Brain microvascular endothelial cell (primary cell): ENCODE results near the gene URGCP.

Experiments used
- DNase-seq: peaks from one replicate; pipeline ENCODE4 v3.0.0-alpha.2; 2020
- H3K27ac ChIP-seq: fragments of 250-450 bp; sonication (Bioruptor Pico); 2 replicates; pipeline ENCODE4 v1.5.1; 2020; ENCODE audit warnings: mild to moderate bottlenecking, moderate library complexity
- H3K27me3 ChIP-seq: fragments of 250-450 bp; sonication (Bioruptor Pico); replicated peaks from 2 replicates; pipeline ENCODE4 v1.5.1; 2020; ENCODE audit warnings: mild to moderate bottlenecking
- H3K36me3 ChIP-seq: fragments of 250-450 bp; sonication (Bioruptor Pico); replicated peaks from 2 replicates; pipeline ENCODE4 v1.5.1; 2020; ENCODE audit warnings: mild to moderate bottlenecking
- H3K4me3 ChIP-seq: 2 replicates; pipeline ENCODE4 v1.5.1; 2011; ENCODE audit warnings: low read depth, mild to moderate bottlenecking, control low read depth, low read length, moderate library complexity
- in situ Hi-C: cut with HindIII; loops from 2 replicates; pipeline ENCODE4 v1.10.0; 2017; ENCODE audit warnings: low sequenced_read_pairs, low pct_ligation_motif_present
- TF ChIP-seq, protein P1 (sequence below): IDR thresholded peaks from 2 replicates; pipeline ENCODE4 v1.5.1; 2011; ENCODE audit warnings: low read depth, mild to moderate bottlenecking, moderate library complexity, low read length, control low read depth, inconsistent platforms; ENCODE audit errors: missing control alignments

URGCP gene

DNA sequence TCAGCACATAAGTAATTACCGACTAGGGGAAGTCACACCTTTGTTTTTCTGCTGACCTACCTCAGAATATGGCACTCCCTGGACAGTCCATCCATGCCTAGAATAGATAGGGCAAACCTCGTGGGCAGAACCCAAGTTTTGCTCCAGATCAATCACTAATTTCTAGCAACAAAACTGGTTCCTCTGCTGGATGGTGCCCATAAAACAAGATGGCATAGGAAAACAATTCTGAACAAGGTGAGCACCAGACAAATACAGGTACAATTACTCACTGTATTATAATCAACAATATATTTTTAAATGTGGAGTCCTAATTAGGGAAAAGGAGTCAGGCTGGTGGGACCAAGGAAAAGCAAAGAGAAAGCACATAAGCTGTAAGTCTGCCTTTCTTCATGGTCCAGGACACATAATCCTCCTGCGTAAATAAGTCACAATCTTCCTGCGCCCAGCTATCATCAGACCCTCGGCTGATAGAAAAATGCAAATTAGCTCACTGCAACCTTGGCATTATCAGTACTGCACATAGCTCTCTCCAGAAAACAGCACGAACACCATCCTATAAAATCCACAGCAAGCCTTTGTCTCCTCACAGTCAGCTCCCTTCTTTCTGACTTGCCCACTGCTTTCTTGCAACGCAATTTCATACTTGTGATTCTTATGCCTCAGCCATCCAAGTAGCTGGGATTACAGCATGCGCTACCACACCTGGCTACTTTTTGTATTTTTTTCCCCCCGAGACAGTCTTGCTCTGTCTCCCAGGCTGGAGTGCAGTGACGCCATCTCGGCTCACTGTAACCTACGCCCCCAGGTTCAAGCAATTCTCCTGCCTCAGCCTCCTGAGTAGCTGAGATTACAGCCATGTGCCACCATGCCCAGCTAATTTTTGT is 15.1 kb downstream of the URGCP start:
- in situ Hi-C loops: no loop called here
- Histone ChIP-seq H3K27me3 (no peaks in the 10 kb centered on the region), H3K36me3 (no peaks in the 10 kb centered on the region), H3K27ac (no peak overlapping the region), H3K4me3 (no peak overlapping the region)
- DNase-seq: no peak
- TF ChIP-seq, protein P1, sequence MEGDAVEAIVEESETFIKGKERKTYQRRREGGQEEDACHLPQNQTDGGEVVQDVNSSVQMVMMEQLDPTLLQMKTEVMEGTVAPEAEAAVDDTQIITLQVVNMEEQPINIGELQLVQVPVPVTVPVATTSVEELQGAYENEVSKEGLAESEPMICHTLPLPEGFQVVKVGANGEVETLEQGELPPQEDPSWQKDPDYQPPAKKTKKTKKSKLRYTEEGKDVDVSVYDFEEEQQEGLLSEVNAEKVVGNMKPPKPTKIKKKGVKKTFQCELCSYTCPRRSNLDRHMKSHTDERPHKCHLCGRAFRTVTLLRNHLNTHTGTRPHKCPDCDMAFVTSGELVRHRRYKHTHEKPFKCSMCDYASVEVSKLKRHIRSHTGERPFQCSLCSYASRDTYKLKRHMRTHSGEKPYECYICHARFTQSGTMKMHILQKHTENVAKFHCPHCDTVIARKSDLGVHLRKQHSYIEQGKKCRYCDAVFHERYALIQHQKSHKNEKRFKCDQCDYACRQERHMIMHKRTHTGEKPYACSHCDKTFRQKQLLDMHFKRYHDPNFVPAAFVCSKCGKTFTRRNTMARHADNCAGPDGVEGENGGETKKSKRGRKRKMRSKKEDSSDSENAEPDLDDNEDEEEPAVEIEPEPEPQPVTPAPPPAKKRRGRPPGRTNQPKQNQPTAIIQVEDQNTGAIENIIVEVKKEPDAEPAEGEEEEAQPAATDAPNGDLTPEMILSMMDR: no peak

DNA sequence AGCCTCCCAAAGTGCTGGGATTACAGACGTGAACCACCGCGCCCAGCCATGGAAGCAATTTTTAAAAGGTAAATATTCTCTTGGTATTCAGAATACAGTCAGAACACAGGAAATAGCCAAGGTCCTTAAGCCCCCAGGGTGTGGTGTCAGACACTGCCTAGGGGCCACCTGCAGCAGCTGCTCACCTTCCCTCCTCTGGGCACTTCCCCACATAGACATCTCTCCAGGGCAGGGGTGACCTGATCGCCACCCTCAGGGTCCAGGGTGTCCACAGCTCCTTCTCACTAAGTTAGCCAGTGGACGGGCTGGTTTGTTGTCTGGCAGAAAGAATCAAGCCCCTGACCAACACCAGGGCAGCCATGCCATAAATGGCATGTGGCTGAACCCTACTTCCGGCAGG is 15.9 kb downstream of the URGCP start:
- Histone ChIP-seq H3K4me3 (no peak overlapping the region), H3K36me3 (no peaks in the 10 kb centered on the region), H3K27ac (no peak overlapping the region), H3K27me3 (no peaks in the 10 kb centered on the region)
- TF ChIP-seq, protein P1: no peak
- in situ Hi-C loops: no loop called here
- no peak for DNase-seq

DNA sequence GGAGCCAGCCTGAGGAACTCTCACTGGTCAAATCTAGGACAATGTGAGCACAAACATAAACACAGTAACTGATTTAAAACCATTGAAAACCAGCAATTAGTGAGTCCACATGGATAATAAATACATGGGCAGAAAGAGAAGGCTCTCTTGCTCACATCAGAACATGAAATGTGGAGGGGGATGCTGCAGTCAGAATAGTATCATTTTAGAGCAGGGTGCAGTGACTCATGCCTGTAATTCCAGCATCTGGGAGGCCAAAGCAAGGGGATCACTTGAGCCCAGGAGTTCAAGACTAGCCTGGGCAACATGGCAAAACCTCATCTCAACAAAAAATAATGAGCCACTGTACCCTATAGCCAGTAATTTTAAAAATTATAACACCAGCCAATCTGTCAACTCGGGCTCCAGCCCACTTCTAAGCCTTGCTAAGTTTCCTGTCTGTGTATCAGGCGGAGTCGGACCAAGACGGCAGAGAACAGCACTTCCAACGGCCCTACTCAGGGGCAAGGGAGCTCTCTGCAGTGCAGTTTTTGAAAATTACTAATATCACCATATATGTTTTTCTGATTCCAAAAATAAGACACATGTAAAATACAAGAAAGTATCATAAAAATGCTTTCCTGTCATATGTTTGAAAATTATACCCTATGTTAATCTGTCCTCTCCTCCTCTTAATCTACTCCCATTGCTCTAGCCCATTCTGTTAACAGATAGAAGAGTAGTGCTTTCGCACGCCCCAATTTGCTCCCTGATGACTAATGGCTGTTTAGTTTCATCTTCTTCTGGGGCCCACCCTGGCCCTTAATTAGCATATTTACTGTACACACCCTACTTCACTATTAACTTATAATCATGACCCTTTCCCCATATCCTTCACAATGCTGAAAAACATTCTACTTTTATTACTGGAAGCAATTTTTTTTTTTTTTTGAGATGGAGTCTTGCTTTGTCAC is 17.1 kb downstream of the URGCP start:
- peaks cover 5% of the 10 kb centered on the region for H3K36me3 ChIP-seq
- no peak for DNase-seq
- in situ Hi-C loops: no loop called here

DNA sequence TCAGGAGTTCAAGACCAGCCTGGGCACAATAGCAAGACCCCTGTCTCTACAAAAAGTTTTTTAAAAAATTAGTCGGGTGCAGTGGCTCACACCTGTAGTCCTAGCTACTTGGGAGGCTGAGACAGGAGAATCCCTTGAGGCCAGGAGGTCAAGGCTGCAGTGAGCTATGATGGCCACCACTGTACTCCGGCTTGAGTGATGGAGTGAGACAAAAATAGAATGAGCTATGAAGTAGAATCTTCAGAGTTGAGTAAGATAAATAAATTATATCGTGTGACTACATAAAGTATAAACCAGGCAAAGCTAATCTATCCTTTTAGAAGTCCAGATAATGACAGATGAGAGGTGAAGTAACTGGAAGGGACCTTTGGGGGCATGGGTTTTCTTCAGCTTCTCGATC is 21.8 kb downstream of the URGCP start:
- H3K36me3 ChIP-seq: peaks cover 5% of the 10 kb centered on the region
- in situ Hi-C loops: no loop called here
- no peak overlapping the region for H3K27ac ChIP-seq
- no peaks in the 10 kb centered on the region for H3K27me3 ChIP-seq
- H3K4me3 ChIP-seq: no peak overlapping the region
- TF ChIP-seq, protein P1: no peak
- no peak for DNase-seq

More for the DNA sequence above, 17.1 kb downstream of the URGCP start:
- H3K4me3 ChIP-seq: no peak overlapping the region
- no peak overlapping the region for H3K27ac ChIP-seq
- TF ChIP-seq, protein P1: no peak
- H3K27me3 ChIP-seq: no peaks in the 10 kb centered on the region

DNA sequence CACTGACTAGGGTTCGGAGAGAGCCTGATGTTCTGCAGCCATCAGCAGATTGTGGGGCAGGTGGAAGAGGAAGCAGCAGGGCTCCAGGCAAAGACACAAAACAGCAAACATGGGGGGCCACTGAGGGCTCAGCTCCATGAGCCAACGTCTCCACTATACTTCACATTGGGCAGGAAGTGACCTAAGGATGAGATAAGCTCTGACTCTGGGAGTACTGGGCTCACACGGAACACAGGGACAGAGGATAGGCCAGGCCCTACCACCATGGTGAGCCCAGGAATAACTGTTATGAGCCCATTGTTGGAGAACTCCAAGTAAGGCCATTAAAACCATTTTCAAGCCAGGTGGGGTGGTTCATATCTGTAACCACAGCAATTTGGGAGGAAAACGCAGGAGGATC is 22.2 kb downstream of the URGCP start:
- in situ Hi-C loops: no loop called here
- TF ChIP-seq, protein P1: no peak
- no peak for DNase-seq

More for the DNA sequence above, 22.2 kb downstream of the URGCP start:
- no peaks in the 10 kb centered on the region for H3K27me3 ChIP-seq
- no peak overlapping the region for H3K27ac ChIP-seq
- H3K36me3 ChIP-seq: peaks cover 6% of the 10 kb centered on the region
- H3K4me3 ChIP-seq: no peak overlapping the region
